HCT116 (cell line): ENCODE data around the gene IRF2BP1. TPM values are rescaled to one million over a fixed set of nuclear protein-coding genes. Genes with fewer than 3 reads are reported as not detected.

ENCODE experiments used
- ATAC-seq: fragments of 200-7000 bp; cut with Tn5 transposase; 2 replicates; pipeline ENCODE4 v1.9.1; 2020; ENCODE audit warnings: mild to moderate bottlenecking, moderate library complexity
- BruUV-seq: library from RNA; stranded (reverse); fragments of 400-500 nt; replicated peaks from 2 replicates; lab custom pipeline; 2021; lab: Mats Ljungman, UMichigan
- CTCF ChIA-PET: fragments of 300-600 bp; sonication (Branson Sonifier 250); formaldehyde crosslinking; loops from one replicate; lab custom pipeline; 2021; ENCODE audit warnings: antibody characterized with exemption; lab: Charles Lee
- POLR2A ChIA-PET: fragments of 300-600, 350-600 bp; sonication (Branson Sonifier 250); formaldehyde crosslinking; loops from one replicate; lab custom pipeline; 2021; ENCODE audit warnings: antibody characterized with exemption; lab: Charles Lee
- RAD21 ChIA-PET, 2 experiments: fragments of 300-600 bp; sonication (Branson Sonifier 250); formaldehyde crosslinking; loops; one replicate each; lab custom pipeline; 2023; ENCODE audit warnings: low total read pairs in 2 of 2; ENCODE audit not compliant: uncharacterized antibody in 2 of 2, unreplicated experiment in 2 of 2, low non-redundant PET in 1 of 2; lab: Charles Lee
- DNase-seq: peaks from one replicate; pipeline ENCODE4 v3.0.0-alpha.2; 2010; ENCODE audit warnings: low read depth, low spot score
- H2AFZ ChIP-seq: fragments of 200-600 bp; shearing (Covaris generic), sonication (generic); 2 replicates; pipeline ENCODE4 v1.6.1; 2017; ENCODE audit warnings: low read depth, mixed run types, mixed read lengths, antibody characterized with exemption, low read length; ENCODE audit not compliant: poor library complexity, severe bottlenecking
- H3K27ac ChIP-seq: 2 replicates; pipeline ENCODE4 v1.5.1; 2012; ENCODE audit warnings: low read depth, low read length
- H3K27me3 ChIP-seq: fragments of 200-600 bp; sonication (generic); 2 replicates; pipeline ENCODE4 v1.6.1; 2016; ENCODE audit warnings: mixed run types, low read length, mixed read lengths; ENCODE audit not compliant: insufficient read depth
- H3K36me3 ChIP-seq, 2 experiments: fragments of 200-500 bp in 1 of 2; fragments of 200-600 bp in 1 of 2; sonication (Bioruptor generic) in 1 of 2; sonication (generic) in 1 of 2; 2 replicates each; pipeline versions ENCODE4 v1.5.1 to v1.6.1; 2014 to 2016; ENCODE audit warnings: low read length in 2 of 2, inconsistent platforms in 1 of 2, mixed read lengths in 1 of 2, mixed run types in 1 of 2; ENCODE audit not compliant: insufficient read depth in 2 of 2, control insufficient read depth in 1 of 2
- H3K4me1 ChIP-seq, 2 experiments: fragments of 200-600 bp in 1 of 2; sonication (generic) in 1 of 2; 2 replicates each; pipeline versions ENCODE4 v1.5.1 to v1.6.1; 2012 to 2017; ENCODE audit warnings: low read length in 2 of 2, inconsistent platforms in 1 of 2, mild to moderate bottlenecking in 1 of 2, mixed read lengths in 1 of 2, mixed run types in 1 of 2, moderate library complexity in 1 of 2; ENCODE audit not compliant: insufficient read depth in 2 of 2, control insufficient read depth in 1 of 2
- H3K4me2 ChIP-seq: fragments of 200-600 bp; sonication (generic); 2 replicates; pipeline ENCODE4 v1.6.1; 2017; ENCODE audit warnings: mixed run types, low read length, mixed read lengths
- H3K4me3 ChIP-seq, 2 experiments: fragments of 200-600 bp in 1 of 2; sonication (generic) in 1 of 2; replicated peaks in 1 of 2; 2 replicates each; pipeline ENCODE4 v1.5.1; 2011 to 2016; ENCODE audit warnings: low read length in 2 of 2, control low read depth in 1 of 2, low read depth in 1 of 2, mild to moderate bottlenecking in 1 of 2, mixed read lengths in 1 of 2, mixed run types in 1 of 2
- H3K79me2 ChIP-seq: fragments of 200-600 bp; sonication (generic); 2 replicates; pipeline ENCODE4 v1.6.1; 2017; ENCODE audit warnings: mild to moderate bottlenecking, mixed run types, low read length, moderate library complexity, mixed read lengths; ENCODE audit not compliant: insufficient read depth
- H3K9ac ChIP-seq: fragments of 200-600 bp; sonication (generic); 2 replicates; pipeline ENCODE4 v1.6.1; 2016; ENCODE audit warnings: low read length, mixed read lengths
- H3K9me2 ChIP-seq: fragments of 200-600 bp; sonication (generic), shearing (Covaris generic); 2 replicates; pipeline ENCODE4 v1.6.1; 2017; ENCODE audit warnings: mixed run types, mild to moderate bottlenecking, moderate library complexity; ENCODE audit not compliant: insufficient read depth
- H3K9me3 ChIP-seq, 2 experiments: fragments of 200-500 bp in 1 of 2; fragments of 200-600 bp in 1 of 2; sonication (Bioruptor generic) in 1 of 2; sonication (generic) in 1 of 2; 2 replicates each; pipeline ENCODE4 v1.6.1; 2014 to 2017; ENCODE audit warnings: low read length in 2 of 2, mixed read lengths in 2 of 2, inconsistent platforms in 1 of 2, low read depth in 1 of 2, mild to moderate bottlenecking in 1 of 2, mixed run types in 1 of 2, moderate library complexity in 1 of 2; ENCODE audit not compliant: control insufficient read depth in 1 of 2, insufficient read depth in 1 of 2
- H4K20me1 ChIP-seq: fragments of 200-600 bp; sonication (generic), shearing (Covaris generic); 2 replicates; pipeline ENCODE4 v1.6.1; 2017; ENCODE audit warnings: mixed run types, mild to moderate bottlenecking, moderate library complexity; ENCODE audit not compliant: insufficient read depth
- ATF3 ChIP-seq: IDR thresholded peaks from 2 replicates; pipeline ENCODE4 v1.6.1; 2012
- CTCF ChIP-seq, 3 experiments: fragments of 200-600 bp in 1 of 3; sonication (generic) in 1 of 3; IDR thresholded peaks in 2 of 3; conservative IDR thresholded peaks in 1 of 3; 2 replicates each; pipeline ENCODE4 v1.5.1; 2012 to 2017; ENCODE audit warnings: low read depth in 2 of 3, low read length in 2 of 3, antibody characterized with exemption in 1 of 3, borderline replicate concordance in 1 of 3, control low read depth in 1 of 3, mild to moderate bottlenecking in 1 of 3, mixed read lengths in 1 of 3, mixed run types in 1 of 3, moderate library complexity in 1 of 3; ENCODE audit not compliant: insufficient read depth in 1 of 3
- ELF1 ChIP-seq: IDR thresholded peaks from 2 replicates; pipeline ENCODE4 v1.6.1; 2012; ENCODE audit warnings: low read depth, borderline replicate concordance
- MAX ChIP-seq: IDR thresholded peaks from 2 replicates; pipeline ENCODE4 v1.6.1; 2012
- SIN3A ChIP-seq: IDR thresholded peaks from 2 replicates; pipeline ENCODE4 v1.6.1; 2012; ENCODE audit warnings: low read depth
- ZFX ChIP-seq: fragments of 450-650 bp; IDR thresholded peaks from 2 replicates; pipeline ENCODE4 v1.6.1; 2017
- intact Hi-C: fragments of 100-400 bp; cut with micrococcal nuclease; formaldehyde crosslinking; loops from 2 replicates; pipeline ENCODE4 v1.10.0; 2022
- total RNA-seq: library from RNA; stranded (reverse); gene quantifications from one replicate; pipeline ENCODE4 v1.2.1, GENCODE V29; 2021; ENCODE audit not compliant: unreplicated experiment

Gene IRF2BP1
- total RNA-seq, 1 experiment from 2014 or later = 33.9 TPM

- Histone ChIP-seq H3K4me1 (peaks cover 0 to 7% of the 10 kb centered on the region in 2 experiments; a peak in 1 of 4 replicates), H3K4me3 (no peak overlapping the region), H3K9ac (no peak overlapping the region), H4K20me1 (no peaks in the 10 kb centered on the region), H3K27me3 (no peaks in the 10 kb centered on the region), H3K9me3 (no peaks in the 10 kb centered on the region), H3K36me3 (peaks cover 0 to 3% of the 10 kb centered on the region in 2 experiments; a peak in 1 of 4 replicates), H3K27ac (no peak overlapping the region; the same call in 1 of the 2 replicates), H3K9me2 (no peaks in the 10 kb centered on the region), H2AFZ (no peak overlapping the region), H3K4me2 (no peak overlapping the region), H3K79me2 (peaks cover 5% of the 10 kb centered on the region; the same call in 1 of the 2 replicates)
- ChIA-PET POLR2A (no interaction called here), CTCF (interaction anchor here (0.9 kb wide), 1 partner anchor 15 kb away, joined by 6 read pairs; the partner anchor contains the start of gene IRF2BP1), RAD21 (no interaction called here)
- BruUV-seq = no TSS peak
- intact Hi-C loops = no loop called here
- DNase-seq = no peak
- no peak for ATAC-seq
- no peak for TF ChIP-seq MAX
- no peak for TF ChIP-seq ZFX
- TF ChIP-seq ATF3 = no peak
- no peak for TF ChIP-seq SIN3A
- TF ChIP-seq CTCF (IDR thresholded peaks at IDR 0.05 in 2 of 3, conservative IDR thresholded peaks at IDR 0.05 in 1 of 3; ENCODE audit: borderline replicate concordance in 1 of 3, insufficient read depth in 1 of 3, low read depth in 2 of 3, low read length in 2 of 3) = no peak
- TF ChIP-seq ELF1 = no peak
Measured at GRCh38 chr19:45900738-45901431, 14.9 kb upstream of the IRF2BP1 start.
